ENCODE results near the gene MARK4. TPM values are rescaled to one million over a fixed set of nuclear protein-coding genes. Genes with fewer than 3 reads are reported as not detected.
"Not testable (repeated sequence)": the region's sequence is repeated elsewhere in the genome, so short reads cannot be mapped to it uniquely, and the experiment has no call there.

Gene MARK4
- total RNA-seq, 1 donor from 2014 or later = 29.0 TPM

DNA sequence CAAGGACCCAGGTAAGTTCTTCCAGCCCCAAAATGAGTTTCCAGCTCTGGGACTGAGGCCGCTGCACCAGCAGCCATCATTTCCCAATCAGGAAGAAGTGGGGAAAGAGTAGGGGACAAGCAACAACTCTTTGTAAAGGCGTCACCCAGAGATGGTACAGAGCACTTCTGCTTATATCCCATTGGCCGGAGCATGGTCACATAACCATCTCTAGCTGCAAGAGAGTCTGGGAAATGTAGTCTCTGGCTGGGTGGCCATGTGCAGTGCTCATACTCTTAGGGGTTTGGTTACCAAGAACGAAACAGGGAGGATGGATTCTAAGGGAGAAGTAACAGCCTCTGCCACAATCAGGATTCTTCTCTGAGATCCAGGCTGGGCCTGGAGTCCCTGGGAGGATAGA, 45.3 kb downstream of the MARK4 start:
- DNase-seq = no peak
- intact Hi-C loops (cut with micrococcal nuclease) = no loop called here
- H3K36me3 Mint-ChIP-seq (ENCODE audit: low read depth) = peaks cover 12% of the 10 kb centered on the region

DNA sequence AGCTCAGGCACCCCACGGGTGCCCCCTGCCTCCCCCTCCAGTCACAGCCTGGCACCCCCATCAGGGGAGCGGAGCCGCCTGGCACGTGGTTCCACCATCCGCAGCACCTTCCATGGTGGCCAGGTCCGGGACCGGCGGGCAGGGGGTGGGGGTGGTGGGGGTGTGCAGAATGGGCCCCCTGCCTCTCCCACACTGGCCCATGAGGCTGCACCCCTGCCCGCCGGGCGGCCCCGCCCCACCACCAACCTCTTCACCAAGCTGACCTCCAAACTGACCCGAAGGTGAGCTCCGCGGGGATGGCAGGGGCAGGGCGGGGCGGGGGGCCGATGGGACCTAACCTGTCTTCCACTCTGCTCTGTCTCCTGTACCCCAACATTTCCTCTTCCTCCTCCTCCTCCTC, 46.6 kb downstream of the MARK4 start:
- Mint-ChIP-seq H3K36me3 (ENCODE audit: low read depth) (peaks cover 6% of the 10 kb centered on the region), H3K27me3 (no peaks in the 10 kb centered on the region), H3K4me3 (no peak overlapping the region), H3K9me3 (no peaks in the 10 kb centered on the region), H3K4me1 (peaks cover 6% of the 10 kb centered on the region), H3K27ac (no peak overlapping the region)
- DNase-seq = no peak
- intact Hi-C loops (cut with micrococcal nuclease) = no loop called here

More for the DNA sequence above, 45.3 kb downstream of the MARK4 start:
- Mint-ChIP-seq H3K9me3 (no peaks in the 10 kb centered on the region), H3K4me1 (peaks cover 6% of the 10 kb centered on the region), H3K27me3 (no peaks in the 10 kb centered on the region), H3K27ac (no peak overlapping the region), H3K4me3 (no peak overlapping the region)

DNA sequence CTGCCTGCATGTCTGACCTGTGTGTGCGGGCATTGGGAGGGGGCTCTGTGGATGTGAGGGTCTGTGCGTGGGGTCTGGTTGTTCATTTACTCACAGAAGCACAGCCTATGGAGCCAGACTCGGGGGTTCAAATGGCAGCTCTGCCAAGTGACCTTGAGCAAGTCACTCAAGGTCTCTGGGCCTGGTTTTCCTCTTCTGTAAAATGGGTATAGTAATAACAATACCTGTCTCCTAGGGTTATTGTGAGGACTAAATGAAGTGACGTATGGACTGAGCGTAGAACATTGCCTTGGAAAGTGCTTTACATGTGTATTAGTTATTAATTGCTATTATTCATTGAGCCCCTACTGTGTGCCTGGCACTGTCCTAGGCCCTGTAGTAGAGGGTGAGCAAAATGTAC, 47.2 kb downstream of the MARK4 start:
- Mint-ChIP-seq H3K27me3 (no peaks in the 10 kb centered on the region), H3K4me3 (no peak overlapping the region), H3K4me1 (peaks cover 6% of the 10 kb centered on the region), H3K27ac (no peak overlapping the region), H3K36me3 (ENCODE audit: low read depth) (peaks cover 6% of the 10 kb centered on the region), H3K9me3 (no peaks in the 10 kb centered on the region)
- intact Hi-C loops (cut with micrococcal nuclease) = no loop called here
- no peak for DNase-seq

DNA sequence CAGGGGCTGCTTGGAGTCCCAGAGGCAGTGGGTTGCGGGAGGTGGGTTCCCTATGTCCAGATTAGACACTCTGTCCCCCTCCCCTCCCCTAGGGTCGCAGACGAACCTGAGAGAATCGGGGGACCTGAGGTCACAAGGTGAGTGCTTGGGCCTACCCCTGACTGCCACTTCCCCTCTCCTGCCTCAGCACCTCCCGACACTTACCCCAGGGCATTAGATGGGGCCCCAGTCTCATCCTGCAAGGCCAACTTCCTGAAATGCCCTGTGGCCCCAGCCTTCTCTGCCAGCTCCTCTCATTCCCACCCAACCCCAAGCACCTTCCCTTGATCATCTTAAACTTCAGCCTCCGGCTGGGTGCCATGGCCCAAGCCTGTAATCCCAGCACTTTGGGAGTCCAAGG, 48.6 kb downstream of the MARK4 start:
- Mint-ChIP-seq H3K27me3 (no peaks in the 10 kb centered on the region), H3K36me3 (ENCODE audit: low read depth) (peaks cover 6% of the 10 kb centered on the region), H3K27ac (no peak overlapping the region), H3K4me1 (no peaks in the 10 kb centered on the region), H3K9me3 (no peaks in the 10 kb centered on the region), H3K4me3 (no peak overlapping the region)
- intact Hi-C loops (cut with micrococcal nuclease) = no loop called here
- DNase-seq = no peak

DNA sequence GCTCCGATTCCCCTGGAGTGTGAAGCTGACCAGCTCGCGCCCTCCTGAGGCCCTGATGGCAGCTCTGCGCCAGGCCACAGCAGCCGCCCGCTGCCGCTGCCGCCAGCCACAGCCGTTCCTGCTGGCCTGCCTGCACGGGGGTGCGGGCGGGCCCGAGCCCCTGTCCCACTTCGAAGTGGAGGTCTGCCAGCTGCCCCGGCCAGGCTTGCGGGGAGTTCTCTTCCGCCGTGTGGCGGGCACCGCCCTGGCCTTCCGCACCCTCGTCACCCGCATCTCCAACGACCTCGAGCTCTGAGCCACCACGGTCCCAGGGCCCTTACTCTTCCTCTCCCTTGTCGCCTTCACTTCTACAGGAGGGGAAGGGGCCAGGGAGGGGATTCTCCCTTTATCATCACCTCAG, 51.3 kb downstream of the MARK4 start:
- intact Hi-C loops (cut with micrococcal nuclease) = no loop called here
- Mint-ChIP-seq H3K4me1 (no peaks in the 10 kb centered on the region), H3K36me3 (ENCODE audit: low read depth) (peaks cover 4% of the 10 kb centered on the region), H3K27ac (no peak overlapping the region), H3K27me3 (no peaks in the 10 kb centered on the region), H3K4me3 (no peak overlapping the region), H3K9me3 (no peaks in the 10 kb centered on the region)
- DNase-seq = no peak

DNA sequence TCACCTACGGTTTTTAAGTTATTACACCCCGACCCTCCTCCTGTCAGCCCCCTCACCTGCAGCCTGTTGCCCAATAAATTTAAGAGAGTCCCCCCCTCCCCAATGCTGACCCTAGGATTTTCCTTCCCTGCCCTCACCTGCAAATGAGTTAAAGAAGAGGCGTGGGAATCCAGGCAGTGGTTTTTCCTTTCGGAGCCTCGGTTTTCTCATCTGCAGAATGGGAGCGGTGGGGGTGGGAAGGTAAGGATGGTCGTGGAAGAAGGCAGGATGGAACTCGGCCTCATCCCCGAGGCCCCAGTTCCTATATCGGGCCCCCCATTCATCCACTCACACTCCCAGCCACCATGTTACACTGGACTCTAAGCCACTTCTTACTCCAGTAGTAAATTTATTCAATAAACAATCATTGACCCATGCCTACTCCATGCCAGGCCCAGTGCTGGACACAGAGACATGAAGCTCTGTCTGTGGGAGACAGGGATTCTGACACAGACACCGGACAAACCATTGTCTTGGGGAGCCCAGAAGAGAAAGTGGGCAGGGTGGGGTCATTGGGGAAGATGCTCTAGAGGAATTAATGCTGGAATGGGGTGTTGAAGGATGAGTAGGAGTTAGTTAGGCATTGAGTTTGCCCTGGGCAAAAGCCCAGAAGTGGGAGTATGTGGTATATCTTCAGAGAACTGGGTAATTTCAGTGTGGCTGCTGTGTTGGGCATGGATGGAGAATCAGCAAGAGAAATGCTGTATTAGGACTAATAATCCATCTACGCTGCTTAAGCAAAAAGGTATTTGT, 52.4 kb downstream of the MARK4 start:
- H3K4me1 Mint-ChIP-seq = no peaks in the 10 kb centered on the region
- DNase-seq = no peak
- no peaks in the 10 kb centered on the region for H3K9me3 Mint-ChIP-seq
- peaks cover 2% of the 10 kb centered on the region for H3K36me3 Mint-ChIP-seq (ENCODE audit: low read depth)
- intact Hi-C loops (cut with micrococcal nuclease) = no loop called here
- H3K4me3 Mint-ChIP-seq = no peak overlapping the region
- no peak overlapping the region for H3K27ac Mint-ChIP-seq
- no peaks in the 10 kb centered on the region for H3K27me3 Mint-ChIP-seq

DNA sequence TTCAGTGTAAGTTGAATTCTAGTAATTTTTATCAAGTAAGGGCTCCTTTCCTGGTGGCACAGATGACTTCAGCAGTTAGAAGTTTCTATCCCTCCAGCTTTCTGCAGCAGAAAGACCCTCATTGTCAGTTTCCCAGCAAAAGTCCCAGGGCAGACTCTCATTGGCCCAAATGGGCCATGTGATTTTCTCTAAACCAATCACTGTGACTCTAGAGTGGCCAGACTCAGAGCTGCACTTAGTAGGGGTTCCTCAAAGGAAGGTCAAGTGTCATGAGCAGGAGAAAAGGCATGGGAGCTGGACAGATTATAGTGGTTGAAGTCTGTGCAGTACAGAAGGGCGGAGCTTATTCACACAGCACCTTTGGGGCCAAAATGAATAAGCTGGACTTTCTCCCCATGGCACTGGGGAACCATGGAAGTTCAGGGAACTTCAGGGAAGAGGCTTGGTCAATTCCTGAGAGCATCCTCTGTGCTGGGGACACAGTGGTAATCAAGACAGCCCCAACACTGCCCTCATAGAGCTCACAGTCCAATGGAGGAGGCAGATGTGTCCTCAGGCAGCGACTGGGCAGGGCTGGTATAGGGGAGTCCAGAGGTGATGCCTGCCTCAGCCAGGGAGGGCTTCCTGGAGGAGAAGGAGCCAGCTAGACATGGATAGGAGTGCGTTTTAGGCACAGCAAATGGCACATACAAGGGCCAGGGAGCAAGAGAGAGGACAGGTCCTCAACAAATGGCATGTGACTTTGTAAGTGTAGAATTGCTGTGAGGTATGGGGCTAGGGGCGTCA, 53.3 kb downstream of the MARK4 start:
- no peak for DNase-seq
- intact Hi-C loops (cut with micrococcal nuclease) = no loop called here
- H3K9me3 Mint-ChIP-seq = no peaks in the 10 kb centered on the region
- no peaks in the 10 kb centered on the region for H3K27me3 Mint-ChIP-seq
- H3K36me3 Mint-ChIP-seq (ENCODE audit: low read depth) = peaks cover 2% of the 10 kb centered on the region
- H3K4me3 Mint-ChIP-seq = no peak overlapping the region
- H3K27ac Mint-ChIP-seq = no peak overlapping the region
- no peaks in the 10 kb centered on the region for H3K4me1 Mint-ChIP-seq

DNA sequence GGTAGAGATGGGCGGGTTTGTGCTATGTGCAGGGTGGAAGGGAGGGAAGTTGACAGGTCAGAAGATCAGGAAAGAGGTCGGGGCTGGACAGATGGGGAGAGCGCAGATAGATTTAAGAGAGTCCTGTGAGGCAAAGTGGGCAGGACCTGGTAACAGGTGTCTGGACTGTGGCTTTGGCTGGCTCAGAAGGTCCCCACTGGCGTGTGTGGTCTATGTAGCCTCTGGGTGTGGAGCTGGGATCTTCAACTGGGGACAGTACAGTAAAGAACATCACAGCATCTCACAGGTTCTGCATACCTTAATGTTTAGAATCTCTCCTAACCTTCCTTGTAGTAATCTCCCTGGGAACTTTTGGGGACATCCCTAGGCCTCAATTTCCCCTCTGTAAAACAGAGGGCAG, 53.9 kb downstream of the MARK4 start:
- H3K4me1 Mint-ChIP-seq = no peaks in the 10 kb centered on the region
- intact Hi-C loops (cut with micrococcal nuclease) = no loop called here
- H3K27me3 Mint-ChIP-seq = no peaks in the 10 kb centered on the region
- no peaks in the 10 kb centered on the region for H3K36me3 Mint-ChIP-seq (ENCODE audit: low read depth)
- H3K4me3 Mint-ChIP-seq = no peak overlapping the region
- no peak for DNase-seq
- H3K27ac Mint-ChIP-seq = no peak overlapping the region
- H3K9me3 Mint-ChIP-seq = no peaks in the 10 kb centered on the region

DNA sequence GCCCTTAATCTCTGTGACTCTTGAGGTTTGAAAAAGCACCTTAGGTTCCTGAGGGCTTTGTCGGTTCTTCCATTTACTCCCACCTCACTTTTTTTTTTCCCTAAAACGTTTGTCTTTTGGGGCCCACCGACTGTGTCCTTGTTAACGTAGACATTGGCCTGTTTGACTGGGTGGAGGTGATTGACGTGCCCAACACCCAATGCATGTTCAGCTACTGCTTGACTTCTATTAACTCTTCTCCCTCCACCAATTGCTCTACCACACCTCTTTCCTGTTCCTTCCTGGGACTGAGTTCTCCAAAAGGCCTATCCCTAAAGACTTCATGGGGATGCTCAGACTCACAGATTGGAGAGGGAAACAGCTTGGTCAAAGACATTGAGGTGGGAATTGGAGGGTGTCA, 54.4 kb downstream of the MARK4 start:
- Mint-ChIP-seq H3K4me1 (no peaks in the 10 kb centered on the region), H3K27me3 (no peaks in the 10 kb centered on the region), H3K36me3 (ENCODE audit: low read depth) (no peaks in the 10 kb centered on the region), H3K9me3 (no peaks in the 10 kb centered on the region), H3K27ac (no peak overlapping the region), H3K4me3 (no peak overlapping the region)
- no peak for DNase-seq
- intact Hi-C loops (cut with micrococcal nuclease) = no loop called here

DNA sequence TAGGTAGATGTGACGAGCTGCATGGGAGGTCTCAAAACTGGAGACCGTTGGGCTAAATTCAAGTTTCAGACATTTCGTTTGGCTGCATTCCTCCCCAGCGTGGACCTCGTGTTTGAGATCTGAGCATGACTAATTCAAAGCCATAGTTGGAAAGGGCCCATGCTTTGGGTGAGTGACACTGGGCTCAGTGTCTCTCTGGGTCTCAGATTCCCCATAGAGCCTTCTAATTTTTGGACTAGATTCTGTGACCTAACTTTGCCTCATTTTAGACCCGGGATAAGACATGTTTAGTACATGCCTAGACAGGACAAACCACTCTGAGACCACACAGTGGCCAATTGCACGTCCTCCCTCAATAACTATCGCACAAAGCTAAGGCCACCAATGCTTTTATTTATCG, 55.0 kb downstream of the MARK4 start:
- H3K4me1 Mint-ChIP-seq = no peaks in the 10 kb centered on the region
- DNase-seq = no peak
- no peaks in the 10 kb centered on the region for H3K9me3 Mint-ChIP-seq
- H3K36me3 Mint-ChIP-seq (ENCODE audit: low read depth) = no peaks in the 10 kb centered on the region
- H3K4me3 Mint-ChIP-seq = no peak overlapping the region
- intact Hi-C loops (cut with micrococcal nuclease) = no loop called here
- H3K27ac Mint-ChIP-seq = no peak overlapping the region
- no peaks in the 10 kb centered on the region for H3K27me3 Mint-ChIP-seq

DNA sequence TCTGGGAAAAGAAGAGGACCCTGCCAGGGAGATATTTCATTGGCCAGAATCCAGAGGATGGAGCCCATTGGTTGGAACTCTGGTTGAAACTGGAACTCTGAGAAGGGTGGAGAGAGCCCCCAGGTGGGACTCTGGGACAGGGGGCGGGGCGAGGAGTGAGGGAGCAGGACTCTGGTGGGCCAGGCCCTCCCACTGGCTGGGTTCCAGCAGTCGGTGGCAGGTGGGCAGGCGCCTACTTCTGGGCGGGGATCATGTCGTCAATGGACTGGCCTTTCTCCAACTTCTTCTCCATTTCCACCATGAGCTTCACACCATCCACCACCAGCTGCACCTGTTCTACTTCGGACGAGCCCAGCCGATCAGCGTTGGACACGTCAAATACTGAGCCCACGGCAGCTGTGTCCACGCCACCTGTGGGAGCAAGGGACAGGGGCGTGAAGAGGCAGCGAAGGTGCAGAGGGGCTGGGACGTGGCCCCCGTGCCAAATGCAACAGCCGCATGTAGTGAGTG, 55.5 kb downstream of the MARK4 start:
- no peak overlapping the region for H3K27ac Mint-ChIP-seq
- H3K27me3 Mint-ChIP-seq = no peaks in the 10 kb centered on the region
- intact Hi-C loops (cut with micrococcal nuclease) = no loop called here
- H3K9me3 Mint-ChIP-seq = no peaks in the 10 kb centered on the region
- no peak for DNase-seq
- H3K4me1 Mint-ChIP-seq = no peaks in the 10 kb centered on the region
- H3K36me3 Mint-ChIP-seq (ENCODE audit: low read depth) = no peaks in the 10 kb centered on the region
- no peak overlapping the region for H3K4me3 Mint-ChIP-seq

DNA sequence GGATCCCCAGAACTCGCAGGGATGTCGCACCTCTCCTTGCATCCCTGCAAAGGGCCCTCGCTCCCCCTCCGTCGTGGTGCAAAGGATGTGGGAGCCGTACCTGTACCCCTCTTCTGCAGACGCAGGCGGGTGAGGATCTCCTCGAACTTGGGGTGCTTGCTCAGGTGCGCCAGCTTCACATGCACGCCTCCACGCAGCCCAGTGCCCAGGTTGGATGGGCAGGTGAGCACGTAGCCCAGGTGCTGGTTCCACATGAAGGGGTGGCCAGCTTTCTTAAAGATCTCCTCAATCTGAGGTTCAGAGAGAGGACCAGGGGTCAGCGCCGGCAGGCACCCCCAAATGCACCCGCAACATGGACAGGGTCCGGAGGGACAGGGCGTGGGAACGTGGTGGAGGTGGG, 56.3 kb downstream of the MARK4 start:
- no peak for DNase-seq
- intact Hi-C loops (cut with micrococcal nuclease) = no loop called here
- Mint-ChIP-seq H3K27me3 (no peaks in the 10 kb centered on the region), H3K4me3 (no peak overlapping the region), H3K27ac (no peak overlapping the region), H3K36me3 (ENCODE audit: low read depth) (no peaks in the 10 kb centered on the region), H3K4me1 (no peaks in the 10 kb centered on the region), H3K9me3 (no peaks in the 10 kb centered on the region)

DNA sequence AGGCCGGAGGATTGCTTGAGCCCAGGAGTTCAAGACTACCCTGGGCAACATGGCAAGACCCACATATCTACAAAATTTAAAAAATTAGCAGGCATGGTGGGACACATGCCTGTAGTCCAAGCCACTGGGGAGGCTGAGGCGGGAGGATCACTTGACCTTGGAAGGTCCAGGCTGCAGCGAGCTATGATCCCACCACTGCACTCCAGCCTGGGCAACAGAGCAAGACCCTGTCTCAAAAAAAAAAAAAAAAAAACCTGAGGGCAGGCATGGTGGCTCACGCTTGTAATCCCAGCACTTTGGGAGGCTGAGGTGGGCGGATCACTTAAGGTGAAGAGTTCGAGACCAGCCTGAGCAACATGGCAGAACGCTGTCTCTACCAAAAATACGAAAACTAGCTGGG, 58.3 kb downstream of the MARK4 start:
- H3K27me3 Mint-ChIP-seq; H3K27ac Mint-ChIP-seq; H3K4me1 Mint-ChIP-seq; H3K9me3 Mint-ChIP-seq; H3K4me3 Mint-ChIP-seq; intact Hi-C loops (cut with micrococcal nuclease); H3K36me3 Mint-ChIP-seq (ENCODE audit: low read depth); DNase-seq: not testable (repeated sequence)

DNA sequence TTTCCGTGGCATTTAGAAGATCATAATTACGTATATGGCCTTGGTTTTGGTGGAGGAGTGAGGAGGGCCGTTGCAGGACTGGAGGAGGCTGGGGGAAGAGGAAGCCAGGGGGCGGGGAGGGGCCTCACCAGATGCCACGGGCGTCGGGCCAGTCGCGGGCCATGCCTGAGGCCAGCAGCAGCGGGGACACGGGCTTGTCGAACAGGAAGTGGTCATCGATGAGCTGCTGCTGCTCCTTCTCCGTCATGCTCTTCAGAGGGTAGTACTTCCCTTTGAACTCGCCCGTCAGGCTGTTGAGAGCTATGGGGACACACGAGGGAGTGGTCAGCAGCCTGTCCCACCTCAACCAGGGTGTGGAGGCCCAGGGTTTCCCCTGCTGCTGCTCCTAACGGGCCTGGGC, 60.5 kb downstream of the MARK4 start:
- H3K36me3 Mint-ChIP-seq (ENCODE audit: low read depth) = no peaks in the 10 kb centered on the region
- intact Hi-C loops (cut with micrococcal nuclease) = no loop called here
- no peak overlapping the region for H3K4me3 Mint-ChIP-seq
- peaks cover 12% of the 10 kb centered on the region for H3K27me3 Mint-ChIP-seq
- no peaks in the 10 kb centered on the region for H3K4me1 Mint-ChIP-seq
- H3K27ac Mint-ChIP-seq = no peak overlapping the region
- DNase-seq = no peak
- no peaks in the 10 kb centered on the region for H3K9me3 Mint-ChIP-seq

All from activated CD4-positive, alpha-beta T cell treated with anti-CD3 and anti-CD28 coated beads, Interleukin-2, amount 10 ng/mL, durations not matched to agents 24 days and 14 days (primary cell).